ENCODE results near the gene ICOSLG.
"Not testable (repeated sequence)": the region's sequence is repeated elsewhere in the genome, so short reads cannot be mapped to it uniquely, and the experiment has no call there.

The ICOSLG gene

GRCh38 chr21:44223334-44223733, 17.4 kb downstream of the ICOSLG start:
- DNase-seq (ENCODE audit: low spot score) = not testable (repeated sequence)

GRCh38 chr21:44220674-44221073, 20.1 kb downstream of the ICOSLG start:
- not testable (repeated sequence) for DNase-seq (ENCODE audit: low spot score)

GRCh38 chr21:44218461-44218860, 22.3 kb downstream of the ICOSLG start:
- DNase-seq (ENCODE audit: low spot score) = not testable (repeated sequence)

GRCh38 chr21:44211978-44212377, 28.8 kb downstream of the ICOSLG start:
- not testable (repeated sequence) for DNase-seq (ENCODE audit: low spot score)

- not testable (repeated sequence) for DNase-seq (ENCODE audit: low spot score)
Observed at GRCh38 chr21:44211574-44211973, 29.2 kb downstream of the ICOSLG start.

GRCh38 chr21:44207860-44208646, 32.7 kb downstream of the ICOSLG start:
- not testable (repeated sequence) for DNase-seq (ENCODE audit: low spot score)

- DNase-seq (ENCODE audit: low spot score) = not testable (repeated sequence)
Observed at GRCh38 chr21:44206698-44207676, 33.8 kb downstream of the ICOSLG start.

- DNase-seq (ENCODE audit: low spot score) = not testable (repeated sequence)
Observed at GRCh38 chr21:44206187-44206586, 34.6 kb downstream of the ICOSLG start.

GRCh38 chr21:44202590-44203299, 38.0 kb downstream of the ICOSLG start:
- not testable (repeated sequence) for DNase-seq (ENCODE audit: low spot score)

- not testable (repeated sequence) for DNase-seq (ENCODE audit: low spot score)
Observed at GRCh38 chr21:44199997-44200396, 40.7 kb downstream of the ICOSLG start.

GRCh38 chr21:44199448-44199847, 41.3 kb downstream of the ICOSLG start:
- no peak for DNase-seq (ENCODE audit: low spot score)

- not testable (repeated sequence) for DNase-seq (ENCODE audit: low spot score)
Observed at GRCh38 chr21:44197156-44197516, 43.6 kb downstream of the ICOSLG start.

- not testable (repeated sequence) for DNase-seq (ENCODE audit: low spot score)
Observed at GRCh38 chr21:44196212-44197155, 44.3 kb downstream of the ICOSLG start.

- not testable (repeated sequence) for DNase-seq (ENCODE audit: low spot score)
Observed at GRCh38 chr21:44194888-44195287, 45.9 kb downstream of the ICOSLG start.

- not testable (repeated sequence) for DNase-seq (ENCODE audit: low spot score)
Observed at GRCh38 chr21:44194451-44194850, 46.3 kb downstream of the ICOSLG start.

GRCh38 chr21:44193108-44193507, 47.6 kb downstream of the ICOSLG start:
- not testable (repeated sequence) for DNase-seq (ENCODE audit: low spot score)

- not testable (repeated sequence) for DNase-seq (ENCODE audit: low spot score)
Observed at GRCh38 chr21:44190349-44191271, 50.1 kb downstream of the ICOSLG start.

- not testable (repeated sequence) for DNase-seq (ENCODE audit: low spot score)
Observed at GRCh38 chr21:44184862-44185261, 55.9 kb downstream of the ICOSLG start.

GRCh38 chr21:44182202-44182601, 58.5 kb downstream of the ICOSLG start:
- not testable (repeated sequence) for DNase-seq (ENCODE audit: low spot score)

- DNase-seq (ENCODE audit: low spot score) = not testable (repeated sequence)
Observed at GRCh38 chr21:44181506-44181905, 59.2 kb downstream of the ICOSLG start.
